T-helper 22 cell (primary cell): ENCODE data around the gene LLCFC1.
"Not testable (repeated sequence)": the region's sequence is repeated elsewhere in the genome, so short reads cannot be mapped to it uniquely, and the experiment has no call there.

Source experiments
- DNase-seq: peaks from one replicate; pipeline ENCODE4 v3.0.0-alpha.2; 2020; ENCODE audit warnings: low read depth

Gene LLCFC1

DNA sequence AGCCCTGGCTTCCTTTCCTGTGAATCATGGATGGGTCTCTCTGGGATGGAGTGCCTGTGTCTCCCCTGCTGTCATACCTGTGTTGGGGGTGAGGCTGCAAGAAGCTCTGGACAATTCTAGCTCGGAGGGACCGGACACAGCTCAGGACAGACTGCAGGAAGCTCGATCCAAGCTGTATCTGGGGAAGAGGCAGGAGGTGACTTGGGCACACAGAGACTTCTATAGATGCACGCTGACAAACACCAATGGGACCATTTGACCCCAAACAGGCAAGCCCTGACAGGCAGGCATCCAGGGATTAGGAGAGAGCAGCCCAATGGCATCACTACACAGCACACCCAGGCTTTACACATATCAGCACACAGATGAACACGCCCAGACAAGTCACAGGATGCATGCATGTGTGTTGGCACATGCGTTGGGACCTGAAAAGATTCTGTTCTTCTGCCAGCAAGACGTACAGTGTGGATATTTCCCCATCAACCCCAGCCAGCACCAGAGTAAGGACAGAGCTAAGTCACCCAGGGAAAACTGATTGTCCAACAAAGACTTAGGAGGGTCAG is 4.5 kb downstream of the LLCFC1 start:
- DNase-seq: no peak

DNA sequence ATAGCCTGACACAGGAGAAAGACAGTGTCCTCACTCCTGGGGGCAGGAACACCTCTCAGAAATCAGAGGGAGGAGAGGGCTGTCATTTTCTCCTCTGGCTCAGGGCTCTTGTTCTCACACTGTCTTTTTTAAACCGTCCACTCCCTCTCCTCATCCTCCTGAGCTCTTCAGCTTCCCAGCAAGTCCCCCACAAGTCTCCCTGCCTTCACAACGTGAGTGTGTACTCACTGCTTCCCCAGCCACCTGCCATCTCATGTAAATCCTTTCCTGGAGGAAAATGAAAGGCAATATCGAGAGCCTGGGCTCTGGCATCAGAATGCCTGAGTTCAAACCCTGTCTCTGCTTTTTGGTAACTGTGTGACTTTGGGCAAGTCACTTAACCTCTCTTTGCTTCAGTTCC is 5.7 kb downstream of the LLCFC1 start:
- no peak for DNase-seq

DNA sequence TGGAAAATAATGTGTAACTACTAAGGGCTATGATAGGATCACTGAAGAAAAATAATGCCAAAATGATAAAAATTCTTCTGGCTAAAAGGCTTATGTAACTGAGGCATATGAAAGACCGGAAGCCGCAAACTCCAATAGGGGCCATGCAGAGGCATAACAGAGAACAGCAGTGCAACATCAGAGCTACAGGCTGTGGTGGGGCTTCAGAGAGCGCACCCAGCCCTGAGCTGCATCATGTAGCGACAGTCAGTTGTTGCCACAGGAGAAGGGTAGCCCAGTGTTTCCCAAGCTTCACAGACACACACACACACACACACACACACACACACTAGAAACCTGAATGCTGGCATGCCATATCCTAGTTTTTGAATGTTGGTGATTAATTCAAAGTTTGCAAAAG is 9.3 kb downstream of the LLCFC1 start:
- no peak for DNase-seq

DNA sequence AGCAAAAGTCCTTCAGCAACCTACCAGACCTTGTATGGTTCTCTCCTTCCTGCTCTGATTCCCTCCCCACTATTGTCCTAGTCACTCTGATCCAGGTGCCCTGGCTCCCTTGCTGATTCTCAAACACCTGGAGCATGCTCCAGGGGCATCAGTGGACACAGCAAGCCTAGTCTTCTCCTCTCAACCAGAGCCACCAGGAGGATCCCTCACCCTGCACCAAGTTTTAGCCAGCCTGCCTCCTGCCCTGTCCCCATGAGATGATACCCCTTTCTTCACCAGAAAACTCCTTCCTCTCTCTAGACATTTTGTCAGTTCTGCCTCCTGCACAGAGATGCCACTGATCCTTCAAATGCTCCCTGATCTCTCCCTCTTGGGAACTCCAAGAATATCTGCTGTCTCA is 11.0 kb downstream of the LLCFC1 start:
- no peak for DNase-seq

DNA sequence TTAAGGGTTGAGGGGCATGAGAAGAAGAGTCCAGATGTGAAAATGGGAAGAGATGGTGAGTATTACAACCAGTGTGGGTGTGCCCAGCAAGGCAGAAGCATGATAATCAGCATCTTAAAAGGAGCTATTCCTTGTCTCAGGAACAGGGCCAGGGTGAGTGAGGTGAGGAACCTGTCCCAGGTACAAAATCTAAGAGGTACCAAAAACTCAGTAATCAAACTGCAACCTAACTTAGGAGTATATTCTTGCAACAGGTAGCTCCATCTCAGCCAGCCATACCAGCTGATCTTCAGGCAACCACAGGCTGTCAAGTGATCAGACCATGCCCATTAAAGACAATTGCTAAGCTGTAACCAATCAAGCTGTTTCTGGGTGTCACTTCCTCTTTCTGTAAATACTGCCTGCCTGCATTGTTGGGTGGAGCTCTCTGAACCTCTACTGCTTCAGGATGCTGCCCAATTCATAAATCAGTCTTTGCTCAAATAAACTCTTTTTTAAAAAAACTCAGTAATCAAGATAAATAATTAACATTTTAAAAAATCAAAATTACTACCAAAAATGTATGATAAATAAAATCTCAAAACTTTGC is 15.5 kb downstream of the LLCFC1 start:
- no peak for DNase-seq

DNA sequence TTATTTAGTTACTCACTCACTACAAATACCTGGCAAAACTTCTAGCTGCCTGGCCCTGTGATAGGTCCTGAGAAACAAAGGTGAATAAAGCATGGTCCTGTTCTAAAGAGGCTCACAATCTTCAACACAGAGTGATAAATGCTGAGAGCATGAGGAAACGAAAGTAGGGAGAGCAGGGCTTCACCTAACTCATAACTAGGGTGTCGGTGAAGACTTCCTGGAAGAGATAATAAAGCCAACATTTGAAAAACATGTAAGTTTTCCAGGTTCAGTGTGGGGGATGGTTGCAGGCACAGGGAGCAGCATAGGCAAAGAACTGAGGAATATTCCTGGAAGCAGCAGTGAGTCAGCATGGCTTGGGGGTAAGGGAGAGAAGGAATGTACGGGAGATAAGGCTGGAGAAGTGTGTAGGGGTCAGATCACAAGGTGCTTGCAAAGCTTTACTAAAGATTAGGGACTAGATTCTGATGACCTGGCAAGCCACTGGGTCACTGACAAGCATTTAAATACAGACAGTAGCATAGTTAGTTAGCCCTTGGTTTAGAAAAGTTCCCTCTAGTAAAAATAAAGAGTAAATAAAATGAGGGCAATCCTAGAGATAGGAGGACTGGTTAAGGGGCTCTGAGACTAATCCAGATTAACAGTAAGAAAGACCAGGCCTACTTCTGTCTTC is 17.8 kb downstream of the LLCFC1 start:
- DNase-seq: no peak

DNA sequence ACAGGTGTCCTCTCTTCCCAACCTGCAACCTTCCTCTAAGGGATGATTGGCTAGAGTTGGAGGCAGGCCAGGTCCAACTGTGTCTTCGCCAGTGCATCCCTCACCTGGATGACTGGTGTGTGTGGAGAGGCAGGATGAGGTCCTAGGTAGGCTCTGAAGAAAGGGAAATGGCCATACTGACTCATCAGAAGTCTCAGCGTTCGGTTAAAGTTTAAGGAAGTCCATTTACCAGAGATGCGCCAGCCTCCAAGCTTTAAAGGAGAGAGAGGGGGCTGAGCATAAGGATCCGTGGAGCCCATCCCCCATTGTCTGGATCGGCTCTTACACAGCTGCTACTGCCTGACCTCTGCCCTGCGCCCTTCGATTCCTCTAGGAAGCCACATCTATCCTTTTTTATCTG is 18.4 kb downstream of the LLCFC1 start:
- DNase-seq: no peak

DNA sequence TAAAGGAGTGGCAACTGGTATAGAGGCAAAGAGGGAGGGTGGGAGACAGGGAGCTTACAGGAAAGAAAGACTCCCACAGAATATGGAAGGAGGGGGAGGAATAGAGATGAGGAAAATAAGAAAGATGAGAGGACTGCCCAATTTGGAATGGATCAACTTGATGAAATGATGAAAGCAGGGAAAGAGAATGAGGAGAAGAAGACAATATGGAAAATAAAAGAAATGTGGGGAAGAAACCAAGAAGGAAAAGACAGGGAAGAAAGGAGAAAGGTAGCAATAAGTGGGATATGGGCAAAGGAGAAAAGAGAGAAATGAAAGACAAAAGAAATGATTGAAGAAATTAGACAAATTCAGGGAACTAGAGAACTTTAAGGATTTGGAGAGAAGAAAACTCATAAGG is 19.9 kb downstream of the LLCFC1 start:
- DNase-seq: no peak

DNA sequence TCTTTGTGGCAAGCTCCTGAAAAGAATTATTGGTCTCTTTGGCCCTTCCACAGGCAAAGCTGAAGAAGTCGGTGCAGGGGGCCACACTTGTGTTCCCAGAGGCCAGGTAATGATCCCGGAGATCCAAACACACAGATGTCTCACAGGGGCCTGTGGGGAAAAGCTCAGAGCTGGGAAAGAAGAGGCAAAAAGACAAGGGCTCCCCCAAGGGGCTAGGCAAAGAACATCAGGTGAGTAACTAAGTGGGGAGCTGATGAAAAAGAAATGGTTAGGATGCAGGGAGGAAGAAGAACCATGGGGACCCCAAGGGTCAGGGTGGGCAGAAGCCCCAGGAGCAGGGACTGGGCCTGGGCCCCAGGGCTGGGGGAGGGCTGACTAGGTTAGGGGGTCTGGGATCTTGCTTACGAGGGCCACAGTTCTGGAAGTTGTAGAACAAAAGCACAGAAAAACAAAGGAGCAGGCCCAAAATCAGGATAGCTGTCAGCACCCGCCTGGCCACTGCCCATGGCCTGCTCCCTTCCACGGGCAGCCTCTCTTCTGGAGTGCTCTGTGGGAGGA is 21.8 kb downstream of the LLCFC1 start:
- no peak for DNase-seq

DNA sequence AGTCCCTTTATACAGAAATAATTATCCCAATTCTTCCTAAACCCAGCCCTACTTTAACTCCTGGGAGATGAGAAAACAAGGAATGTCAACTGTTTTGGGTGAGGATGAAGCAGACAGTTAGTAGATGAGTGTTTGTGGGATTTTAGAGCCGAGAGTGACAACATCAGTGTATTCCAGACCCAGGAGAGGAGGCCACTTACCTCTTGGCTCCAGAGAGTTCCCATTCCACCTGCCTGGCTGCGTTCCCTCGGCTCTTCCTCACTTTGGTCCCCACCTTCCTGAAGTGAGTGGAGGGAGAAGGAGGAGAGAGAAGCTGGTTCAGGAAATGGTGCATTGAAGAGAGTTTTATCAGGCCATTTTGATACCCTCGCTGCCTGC is 22.3 kb downstream of the LLCFC1 start:
- no peak for DNase-seq

DNA sequence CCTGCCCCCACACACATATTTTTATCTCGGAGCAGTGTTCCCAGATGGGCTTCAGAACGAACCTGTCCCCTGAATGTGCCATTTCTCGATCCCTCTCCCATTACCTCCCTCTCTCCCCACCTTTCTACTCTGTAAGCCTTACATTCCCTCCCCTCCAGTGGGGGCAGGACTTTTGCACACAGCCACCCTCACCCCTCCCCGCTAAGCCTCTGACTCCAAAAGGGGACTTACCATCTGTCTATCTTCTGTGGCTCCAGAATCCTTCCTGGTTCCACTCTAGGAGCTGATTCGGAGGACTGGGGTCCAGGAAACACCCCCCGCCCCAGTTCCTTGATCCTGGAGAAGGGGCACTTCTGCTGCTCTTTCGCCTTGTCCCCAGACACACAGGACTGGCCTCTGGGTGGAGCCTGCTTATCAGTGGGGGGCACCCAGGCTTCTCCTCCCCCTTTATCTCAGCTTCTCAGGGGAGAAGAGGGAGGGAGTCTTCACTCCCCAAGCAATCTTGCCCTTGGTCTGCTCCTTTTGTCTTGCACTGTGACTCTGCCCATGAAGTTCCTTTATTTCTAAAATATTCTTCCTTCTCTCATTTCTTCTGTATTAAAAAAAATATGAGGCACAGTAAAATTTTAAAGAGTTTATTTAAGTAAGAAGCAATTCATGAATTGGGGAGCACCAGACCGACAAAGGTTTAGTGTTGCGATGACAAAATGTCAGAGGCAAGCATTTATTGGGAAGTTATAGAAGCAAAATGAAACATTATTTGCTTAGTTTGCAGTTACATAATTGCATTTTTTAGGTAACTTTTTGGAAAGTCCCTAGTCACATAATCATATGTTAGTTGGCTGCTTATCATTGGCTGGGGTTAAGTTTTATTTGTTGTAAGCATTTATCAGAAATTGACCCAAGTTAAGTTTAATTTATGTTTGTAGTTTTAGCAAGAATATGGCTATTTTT is 23.0 kb downstream of the LLCFC1 start, which contains the start of gene KEL:
Gene KEL, minus strand, starts transcription at position 391 of the 954 bp plus-strand sequence. Its CDS starts 157 bp downstream, at position 234.
- no peak for DNase-seq

DNA sequence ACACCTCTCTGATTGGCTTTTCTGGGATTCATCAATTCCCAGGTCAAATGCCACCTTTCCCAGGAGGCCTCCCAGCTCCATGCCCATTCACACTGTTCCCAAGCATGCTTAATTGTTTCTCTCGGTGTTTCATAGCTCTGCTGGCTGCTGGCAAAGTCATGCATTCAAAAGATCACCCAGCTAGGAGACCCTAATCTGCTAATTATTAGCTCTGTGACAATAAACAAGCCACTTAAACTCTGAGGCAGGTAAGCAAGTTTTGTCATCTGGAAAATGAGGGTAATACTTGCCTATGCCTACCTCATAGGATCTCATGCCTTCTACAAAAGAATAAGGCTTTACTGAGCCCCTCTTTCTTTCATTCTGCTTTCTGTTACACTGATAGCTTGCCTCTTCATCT is 23.7 kb downstream of the LLCFC1 start:
- DNase-seq: no peak

DNA sequence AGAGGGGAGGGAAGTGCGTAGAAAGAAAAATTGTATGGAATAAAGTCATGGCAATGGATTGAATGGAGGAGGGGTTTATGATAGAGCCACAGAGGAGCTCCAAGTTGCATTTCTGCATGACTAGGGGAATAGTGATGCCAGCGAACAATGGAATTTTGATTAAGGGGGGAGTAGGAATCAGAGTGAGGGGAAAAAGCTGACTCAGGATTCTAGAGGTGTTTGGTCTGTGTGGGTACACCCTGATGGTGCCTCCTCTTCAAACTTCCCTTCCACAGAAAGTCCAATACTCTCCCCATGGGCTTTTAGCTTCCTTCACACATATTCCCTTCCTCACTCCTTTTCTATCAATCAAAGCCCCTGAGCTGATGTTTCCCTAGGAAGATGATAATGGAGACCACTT is 24.7 kb downstream of the LLCFC1 start:
- no peak for DNase-seq

DNA sequence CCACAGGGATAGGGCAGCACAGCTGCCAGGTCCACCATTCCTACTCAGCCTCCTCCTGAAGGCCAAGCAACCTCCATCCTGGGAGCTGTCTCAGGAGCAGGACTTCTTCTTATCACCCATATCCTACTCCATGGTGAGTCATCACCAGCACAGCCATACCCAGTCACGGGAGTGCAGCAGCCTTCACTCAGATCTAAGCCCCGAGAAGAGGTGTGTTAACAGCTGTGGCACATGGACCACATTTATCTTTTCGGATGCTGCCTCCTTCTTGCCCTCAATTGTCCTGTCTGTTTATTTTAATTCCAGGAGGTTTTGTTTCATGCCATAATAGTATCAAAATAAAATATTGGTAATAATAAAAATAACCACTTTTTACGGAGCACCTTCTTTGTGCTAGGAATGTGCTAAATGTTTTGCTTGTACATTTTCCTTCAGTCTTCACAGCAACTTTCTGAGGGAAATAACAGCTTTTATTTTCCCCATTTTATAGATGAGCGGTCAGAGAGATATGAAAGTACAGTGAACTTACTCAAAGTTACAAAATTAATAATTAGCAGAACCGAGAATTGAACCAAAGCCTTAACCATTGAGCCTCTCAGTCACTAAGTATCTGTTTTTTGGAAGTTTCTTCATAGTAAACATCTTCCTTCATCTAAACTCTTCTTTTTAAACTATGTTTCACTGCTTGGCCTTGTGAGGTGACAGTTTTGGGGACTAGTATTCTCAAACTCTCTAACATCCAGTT is 25.4 kb downstream of the LLCFC1 start:
- no peak for DNase-seq

DNA sequence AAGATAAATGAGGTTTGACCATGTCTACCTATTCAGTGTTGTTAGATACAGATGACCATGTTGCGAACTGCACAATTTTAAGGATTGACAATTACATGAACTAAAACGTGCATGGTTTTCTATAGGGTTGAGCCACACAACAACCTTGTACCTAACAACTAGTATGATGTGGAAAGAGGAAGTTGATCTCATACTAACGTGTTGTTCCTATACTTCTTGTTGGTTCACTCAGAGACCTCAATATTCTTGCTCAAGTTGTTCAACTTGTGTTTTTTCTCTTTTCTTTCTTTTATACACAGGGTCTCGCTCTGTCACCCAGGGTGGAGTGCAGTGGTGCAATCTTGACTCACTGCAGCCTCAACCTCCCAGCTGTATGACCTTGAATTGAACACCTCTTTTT is 28.9 kb downstream of the LLCFC1 start:
- no peak for DNase-seq

DNA sequence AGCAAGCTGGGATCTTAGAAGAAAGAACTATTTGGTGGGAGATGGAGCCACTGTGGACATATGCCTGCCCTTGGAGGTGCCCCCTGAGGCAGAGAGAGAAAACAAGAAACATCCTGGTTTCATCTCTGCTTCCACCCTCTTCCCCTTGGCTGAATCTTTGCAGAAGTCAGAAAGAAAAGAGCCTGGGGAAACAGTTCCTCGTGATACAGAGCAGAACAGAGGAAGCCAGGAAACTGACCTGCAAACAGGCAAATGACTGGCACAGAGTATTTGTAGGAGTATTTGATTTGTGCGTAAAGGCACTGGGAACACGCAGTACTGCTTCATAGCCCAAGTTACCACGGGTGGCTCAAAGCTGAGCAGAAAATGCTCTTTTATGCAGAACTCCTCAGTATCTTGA is 29.9 kb downstream of the LLCFC1 start:
- DNase-seq: no peak

DNA sequence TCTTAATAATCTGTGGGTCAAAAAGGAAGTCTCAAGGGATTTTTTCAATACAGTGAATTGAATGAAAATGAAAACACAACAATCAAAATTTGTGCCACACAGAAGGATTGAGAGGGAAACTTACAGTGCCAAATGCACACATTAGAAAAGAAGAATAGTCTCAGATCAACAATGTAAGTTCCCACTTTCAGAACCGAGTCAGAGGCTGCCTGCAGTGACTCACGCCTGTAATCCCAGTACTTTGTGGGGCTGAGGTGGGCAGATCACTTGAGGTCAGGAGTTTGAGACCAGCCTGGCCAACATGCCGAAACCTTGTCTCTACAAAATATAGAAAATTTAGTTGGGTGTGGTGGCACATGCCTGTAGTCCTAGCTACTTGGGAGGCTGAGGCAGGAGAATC is 35.3 kb downstream of the LLCFC1 start:
- DNase-seq: no peak

DNA sequence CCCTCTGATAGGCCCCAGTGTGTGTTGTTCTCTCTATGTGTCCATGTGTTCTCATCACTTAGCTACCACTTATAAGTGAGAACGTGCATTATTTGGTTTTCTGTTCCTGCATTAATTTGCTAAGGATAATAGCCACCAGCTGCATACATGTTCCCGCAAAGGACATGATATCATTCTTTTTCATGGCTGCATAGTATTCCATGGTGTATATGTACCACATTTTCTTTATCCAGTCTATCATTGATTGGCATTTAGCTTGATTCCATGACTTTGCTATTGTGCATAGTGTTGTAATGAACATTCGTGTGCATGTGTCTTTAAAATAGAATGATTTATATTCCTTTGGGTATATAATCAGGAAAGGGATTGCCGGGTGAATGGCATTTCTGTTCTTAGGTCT is 39.1 kb downstream of the LLCFC1 start:
- DNase-seq: not testable (repeated sequence)

DNA sequence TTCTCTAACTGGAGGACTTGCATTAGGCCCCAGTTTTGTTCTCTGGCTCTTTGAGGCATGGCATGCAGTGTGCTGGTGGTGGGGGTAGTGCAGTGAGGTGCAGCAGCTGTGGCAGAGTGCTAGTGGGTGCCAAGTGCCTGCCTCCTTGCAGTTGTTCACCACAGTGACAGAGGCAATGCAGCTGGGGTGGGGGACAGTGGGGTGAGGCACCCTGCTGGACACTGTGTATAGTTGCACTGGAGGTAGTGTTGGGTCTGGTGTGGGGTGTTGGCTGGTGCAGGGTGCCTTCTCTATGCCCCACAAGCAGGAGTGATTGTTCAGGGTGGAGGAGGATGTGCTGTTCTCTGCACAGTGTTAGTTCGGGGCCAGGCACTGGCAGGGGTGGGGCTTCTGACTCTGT is 44.5 kb downstream of the LLCFC1 start:
- no peak for DNase-seq

DNA sequence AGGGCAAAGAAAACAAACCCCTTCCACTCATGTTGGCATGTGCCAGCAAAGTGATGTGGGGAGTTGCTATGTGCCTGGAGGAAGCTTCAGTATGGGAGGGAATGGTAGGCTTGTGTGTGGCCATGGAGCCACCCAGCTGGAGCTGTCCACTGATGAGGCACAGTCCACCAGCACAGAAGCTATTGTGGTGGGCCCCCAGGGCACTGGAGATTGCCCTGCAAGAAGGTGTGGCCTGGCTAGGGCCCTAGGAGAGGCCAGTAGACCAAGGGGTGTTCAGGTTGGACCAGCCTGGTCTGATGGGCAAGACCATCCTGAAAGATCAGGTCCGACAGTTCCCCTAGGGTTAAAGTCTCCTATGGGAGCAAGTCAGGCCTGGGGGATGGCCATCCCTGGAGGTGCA is 45.0 kb downstream of the LLCFC1 start:
- no peak for DNase-seq
